Measurements from ENCODE around the gene CDH5.

DNA sequence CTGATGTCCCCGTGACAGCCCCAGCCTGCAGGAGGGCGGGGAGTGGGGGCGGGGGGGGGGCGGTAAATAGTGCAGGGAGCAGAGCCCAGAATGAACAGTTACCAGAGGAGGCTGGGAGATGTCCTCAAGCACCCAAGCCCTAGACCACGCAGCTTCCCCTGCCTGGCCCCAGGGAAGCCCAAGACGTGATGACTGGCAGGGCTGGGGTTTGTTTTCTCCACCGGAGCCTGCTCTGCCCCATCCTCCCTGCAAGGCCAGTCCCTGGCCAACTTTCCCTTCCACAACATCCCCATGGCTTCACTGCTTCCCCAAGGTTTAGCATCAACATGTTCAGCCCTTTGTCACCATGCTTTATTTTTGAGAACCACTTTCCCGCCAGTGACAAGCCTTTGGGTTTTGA lies 59.2 kb downstream of the CDH5 start:
- TF ChIP-seq, protein P1, sequence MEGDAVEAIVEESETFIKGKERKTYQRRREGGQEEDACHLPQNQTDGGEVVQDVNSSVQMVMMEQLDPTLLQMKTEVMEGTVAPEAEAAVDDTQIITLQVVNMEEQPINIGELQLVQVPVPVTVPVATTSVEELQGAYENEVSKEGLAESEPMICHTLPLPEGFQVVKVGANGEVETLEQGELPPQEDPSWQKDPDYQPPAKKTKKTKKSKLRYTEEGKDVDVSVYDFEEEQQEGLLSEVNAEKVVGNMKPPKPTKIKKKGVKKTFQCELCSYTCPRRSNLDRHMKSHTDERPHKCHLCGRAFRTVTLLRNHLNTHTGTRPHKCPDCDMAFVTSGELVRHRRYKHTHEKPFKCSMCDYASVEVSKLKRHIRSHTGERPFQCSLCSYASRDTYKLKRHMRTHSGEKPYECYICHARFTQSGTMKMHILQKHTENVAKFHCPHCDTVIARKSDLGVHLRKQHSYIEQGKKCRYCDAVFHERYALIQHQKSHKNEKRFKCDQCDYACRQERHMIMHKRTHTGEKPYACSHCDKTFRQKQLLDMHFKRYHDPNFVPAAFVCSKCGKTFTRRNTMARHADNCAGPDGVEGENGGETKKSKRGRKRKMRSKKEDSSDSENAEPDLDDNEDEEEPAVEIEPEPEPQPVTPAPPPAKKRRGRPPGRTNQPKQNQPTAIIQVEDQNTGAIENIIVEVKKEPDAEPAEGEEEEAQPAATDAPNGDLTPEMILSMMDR (IDR thresholded peaks at IDR 0.05), result no peak
- TF ChIP-seq POLR2A (IDR thresholded peaks at IDR 0.05), result no peak
